CD14-positive monocyte (primary cell): ENCODE results near the gene GLI1. TPM values are rescaled to one million over a fixed set of nuclear protein-coding genes. Genes with fewer than 3 reads are reported as not detected.

Source experiments
- DNase-seq, 3 donors: peaks; one replicate each; pipeline ENCODE4 v3.0.0-alpha.2; 2011 to 2022
- H2AFZ ChIP-seq: 2 replicates; pipeline ENCODE4 v1.6.0; 2012; ENCODE audit warnings: mild to moderate bottlenecking, low read depth, low read length, inconsistent platforms; ENCODE audit not compliant: insufficient read depth, poor library complexity, severe bottlenecking
- H3K27ac ChIP-seq, 2 donors: 1 replicate in 1 of 2; 2 replicates in 1 of 2; pipeline ENCODE4 v1.5.1; 2012 to 2013; ENCODE audit warnings: low read length in 2 of 2, control low read depth in 1 of 2, inconsistent platforms in 1 of 2, low read depth in 1 of 2, mild to moderate bottlenecking in 1 of 2
- H3K27me3 ChIP-seq, 2 donors: one replicate each; pipeline versions ENCODE4 v1.6.0 to v1.6.1; 2011 to 2013; ENCODE audit warnings: low read length in 2 of 2; ENCODE audit not compliant: control insufficient read depth in 2 of 2, insufficient read depth in 2 of 2
- H3K36me3 ChIP-seq, 2 donors: replicated peaks in 1 of 2; 1 replicate in 1 of 2; 2 replicates in 1 of 2; pipeline versions ENCODE4 v1.5.1 to v1.6.1; 2012 to 2013; ENCODE audit warnings: low read length in 2 of 2, control low read depth in 1 of 2, inconsistent platforms in 1 of 2, mild to moderate bottlenecking in 1 of 2; ENCODE audit not compliant: insufficient read depth in 2 of 2, control insufficient read depth in 1 of 2
- H3K4me1 ChIP-seq, 2 donors: 1 replicate in 1 of 2; 2 replicates in 1 of 2; pipeline versions ENCODE4 v1.5.1 to v1.6.1; 2012 to 2013; ENCODE audit warnings: low read length in 2 of 2, control low read depth in 1 of 2, inconsistent platforms in 1 of 2, mild to moderate bottlenecking in 1 of 2, moderate library complexity in 1 of 2; ENCODE audit not compliant: insufficient read depth in 2 of 2, control insufficient read depth in 1 of 2
- H3K4me2 ChIP-seq: replicated peaks from 2 replicates; pipeline ENCODE3; 2012; ENCODE audit warnings: low read length, moderate library complexity, mild to moderate bottlenecking; ENCODE audit not compliant: poor library complexity, severe bottlenecking; ENCODE audit errors: extremely low read depth
- H3K4me3 ChIP-seq, 3 experiments: fragments of 200-600 bp in 1 of 3; sonication (generic) in 1 of 3; replicated peaks in 1 of 3; 1 replicate in 2 of 3; 2 replicates in 1 of 3; pipeline ENCODE4 v1.5.1; 2011 to 2013; ENCODE audit warnings: low read length in 3 of 3, mild to moderate bottlenecking in 3 of 3, control low read depth in 2 of 3, low read depth in 2 of 3, inconsistent platforms in 1 of 3, moderate library complexity in 1 of 3
- H3K79me2 ChIP-seq: 2 replicates; pipeline ENCODE4 v1.6.0; 2012; ENCODE audit warnings: mild to moderate bottlenecking, control low read depth, inconsistent platforms, low read length, moderate library complexity; ENCODE audit not compliant: insufficient read depth
- H3K9ac ChIP-seq: 2 replicates; pipeline ENCODE4 v1.6.0; 2017; ENCODE audit warnings: low read length, mild to moderate bottlenecking; ENCODE audit not compliant: insufficient read depth, poor library complexity, severe bottlenecking
- H3K9me3 ChIP-seq, 2 donors: replicated peaks in 1 of 2; 1 replicate in 1 of 2; 2 replicates in 1 of 2; pipeline versions ENCODE4 v1.5.1 to v1.6.1; 2012 to 2013; ENCODE audit warnings: low read length in 2 of 2, control low read depth in 1 of 2; ENCODE audit not compliant: control insufficient read depth in 1 of 2, insufficient read depth in 1 of 2
- H4K20me1 ChIP-seq: 2 replicates; pipeline ENCODE4 v1.6.0; 2012; ENCODE audit warnings: mild to moderate bottlenecking, low read length, control low read depth, moderate library complexity; ENCODE audit not compliant: insufficient read depth
- H3K27ac Mint-ChIP-seq, 7 donors: one replicate each; pipeline ENCODE4 v1.8.0; 2020; ENCODE audit warnings: mild to moderate bottlenecking in 7 of 7, mixed read lengths in 7 of 7, moderate library complexity in 6 of 7, inconsistent platforms in 2 of 7
- H3K27me3 Mint-ChIP-seq, 3 donors: one replicate each; pipeline ENCODE4 v1.8.0; 2021 to 2022; ENCODE audit warnings: low read depth in 3 of 3, mild to moderate bottlenecking in 3 of 3, mixed read lengths in 3 of 3, moderate library complexity in 3 of 3, inconsistent platforms in 1 of 3
- H3K36me3 Mint-ChIP-seq, 2 donors: one replicate each; pipeline ENCODE4 v1.8.0; 2020; ENCODE audit warnings: mixed read lengths in 2 of 2, inconsistent platforms in 1 of 2, mild to moderate bottlenecking in 1 of 2
- H3K4me1 Mint-ChIP-seq: one replicate; pipeline ENCODE4 v1.8.0; 2020; ENCODE audit warnings: mild to moderate bottlenecking, mixed read lengths
- H3K4me3 Mint-ChIP-seq, 2 donors: one replicate each; pipeline ENCODE4 v1.8.0; 2020; ENCODE audit warnings: mild to moderate bottlenecking in 2 of 2, mixed read lengths in 2 of 2, moderate library complexity in 1 of 2
- H3K9me3 Mint-ChIP-seq, 7 donors: one replicate each; pipeline ENCODE4 v1.8.0; 2020 to 2022; ENCODE audit warnings: mixed read lengths in 7 of 7, mild to moderate bottlenecking in 6 of 7, moderate library complexity in 6 of 7, inconsistent platforms in 2 of 7
- WGBS: methylation state at CpG from one replicate; pipeline ENCODE4 v1.1.5; 2013; ENCODE audit warnings: missing lambda C conversion rate; ENCODE audit not compliant: insufficient coverage; 5-methylcytosine and 5-hydroxymethylcytosine counted together
- intact Hi-C, 2 donors: fragments of 100-400 bp; cut with micrococcal nuclease; formaldehyde crosslinking; loops; one replicate each; pipeline versions ENCODE4 v1.15.0 to v1.15.1; 2023
- polyA plus RNA-seq, 3 donors: library from polyadenylated mRNA; depleted of rRNA in 1 of 3; unstranded in 2 of 3; stranded (reverse) in 1 of 3; fragments of 300-500 nt in 2 of 3; fragments of >200 nt in 1 of 3; fragmentation: Illumina TruSeq in 2 of 3; gene quantifications; 1 replicate in 2 of 3; 2 replicates in 1 of 3; pipeline ENCODE4 v1.2.3, GENCODE V29; 2012 to 2021
- small RNA-seq: library from RNA; depleted of rRNA; stranded (forward); fragments of <200 nt; gene quantifications from one replicate; pipeline ENCODE3, GENCODE V24; 2012; ENCODE audit warnings: low read depth; ENCODE audit not compliant: insufficient read length
- TF ChIP-seq, protein P1 (sequence below): fragments of 200-600 bp; IDR thresholded peaks from one replicate; pipeline ENCODE4 v1.8.0; 2022; ENCODE audit warnings: antibody characterized with exemption, mild to moderate bottlenecking

GLI1 gene
- polyA plus RNA-seq, 3 donors = 0.05 TPM; not detected in 2

- Mint-ChIP-seq H3K4me3 (peak overlapping the region; percentile 77 to 86), H3K27me3 (peaks cover 0 to 1% (median 0%) of the 10 kb centered on the region in 3 donors), H3K4me1 (peaks cover 51% of the 10 kb centered on the region), H3K36me3 (peaks cover 44 to 51% of the 10 kb centered on the region in 2 donors), H3K9me3 (peaks cover 0 to 2% (median 0%) of the 10 kb centered on the region in 7 donors), H3K27ac (peak overlapping the region; percentile 99 to 100 (median 99))
- peak overlapping the region; percentile 98 for H3K4me2 ChIP-seq
- H3K27ac ChIP-seq = peak overlapping the region; percentile 96 to 99
- peaks cover 42 to 43% of the 10 kb centered on the region in 2 donors for H3K36me3 ChIP-seq
- WGBS = 73% methylated on average over 8 of the region's 17 CpGs
- H3K79me2 ChIP-seq = peaks cover 70% of the 10 kb centered on the region
- DNase-seq = no peak
- H3K9ac ChIP-seq = peak overlapping the region; percentile 75
- no peak overlapping the region for H2AFZ ChIP-seq
- no peaks in the 10 kb centered on the region for H3K27me3 ChIP-seq
- no peaks in the 10 kb centered on the region for H3K9me3 ChIP-seq
- H4K20me1 ChIP-seq = peaks cover 72% of the 10 kb centered on the region
- H3K4me3 ChIP-seq = peak overlapping the region in 1 of 3 experiments; percentile 98
- peaks cover 52 to 61% of the 10 kb centered on the region in 2 donors for H3K4me1 ChIP-seq
- TF ChIP-seq, protein P1, sequence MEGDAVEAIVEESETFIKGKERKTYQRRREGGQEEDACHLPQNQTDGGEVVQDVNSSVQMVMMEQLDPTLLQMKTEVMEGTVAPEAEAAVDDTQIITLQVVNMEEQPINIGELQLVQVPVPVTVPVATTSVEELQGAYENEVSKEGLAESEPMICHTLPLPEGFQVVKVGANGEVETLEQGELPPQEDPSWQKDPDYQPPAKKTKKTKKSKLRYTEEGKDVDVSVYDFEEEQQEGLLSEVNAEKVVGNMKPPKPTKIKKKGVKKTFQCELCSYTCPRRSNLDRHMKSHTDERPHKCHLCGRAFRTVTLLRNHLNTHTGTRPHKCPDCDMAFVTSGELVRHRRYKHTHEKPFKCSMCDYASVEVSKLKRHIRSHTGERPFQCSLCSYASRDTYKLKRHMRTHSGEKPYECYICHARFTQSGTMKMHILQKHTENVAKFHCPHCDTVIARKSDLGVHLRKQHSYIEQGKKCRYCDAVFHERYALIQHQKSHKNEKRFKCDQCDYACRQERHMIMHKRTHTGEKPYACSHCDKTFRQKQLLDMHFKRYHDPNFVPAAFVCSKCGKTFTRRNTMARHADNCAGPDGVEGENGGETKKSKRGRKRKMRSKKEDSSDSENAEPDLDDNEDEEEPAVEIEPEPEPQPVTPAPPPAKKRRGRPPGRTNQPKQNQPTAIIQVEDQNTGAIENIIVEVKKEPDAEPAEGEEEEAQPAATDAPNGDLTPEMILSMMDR = no peak
- intact Hi-C loops = loop anchor here (5.0 kb wide), 3 partner anchors 34 to 416 kb away; partner anchors contain the start of genes ARHGAP9 (in 1 of the 2) and MARS1 (in 1 of the 2)
These were observed 62.0 kb downstream of the GLI1 start for GRCh38 chr12:57521525-57522010.

Small RNA genes within 50 kb of the gene (small RNA-seq; reads per million reads assigned to genes)
- gene MIR616 (not detected), gene RNU6-879P (not detected)

Other genes with a start within 250 kb of the GLI1 start
- gene NXPH4, start 243.0 kb upstream of the GLI1 start, polyA plus RNA-seq = not detected
- gene SHMT2, start 230.1 kb upstream of the GLI1 start, polyA plus RNA-seq = 10 to 100 TPM; 36.8 to 52.0 (median 39.8) TPM
- gene STAC3, start 208.6 kb upstream of the GLI1 start, polyA plus RNA-seq = 10 to 100 TPM in 1 of 3 donors, 1 to 10 TPM in 2; 7.0 to 32.1 (median 9.1) TPM
- gene R3HDM2, start 28.7 kb upstream of the GLI1 start, polyA plus RNA-seq = 10 to 100 TPM in 1 of 3 donors, 1 to 10 TPM in 2; 4.2 to 69.4 (median 7.3) TPM
- not detected for gene INHBC, start 25.0 kb upstream of the GLI1 start, polyA plus RNA-seq
- gene INHBE, start 4.5 kb upstream of the GLI1 start, polyA plus RNA-seq = not detected
- gene ARHGAP9, start 20.1 kb downstream of the GLI1 start, polyA plus RNA-seq = 100 to 1,000 TPM; 211 to 581 (median 213) TPM
- gene MARS1, start 28.3 kb downstream of the GLI1 start, polyA plus RNA-seq = 100 to 1,000 TPM in 1 of 3 donors, 10 to 100 TPM in 2; 63.5 to 164 (median 79.8) TPM
- 100 to 1,000 TPM in 1 of 3 donors, 1 to 10 TPM in 2; 9.3 to 163 (median 9.4) TPM for gene DDIT3, start 60.7 kb downstream of the GLI1 start, polyA plus RNA-seq
- gene MBD6, start 63.0 kb downstream of the GLI1 start, polyA plus RNA-seq = 10 to 100 TPM in 1 of 3 donors, 1 to 10 TPM in 2; 2.4 to 47.7 (median 2.6) TPM
- 10 to 100 TPM; 72.8 to 94.5 (median 82.2) TPM for gene DCTN2, start 87.4 kb downstream of the GLI1 start, polyA plus RNA-seq
- under 1 TPM in 1 of 3 donors, not detected in 2; 0.01 TPM for gene KIF5A, start 90.3 kb downstream of the GLI1 start, polyA plus RNA-seq
- 10 to 100 TPM; 12.3 to 18.6 (median 16.9) TPM for gene PIP4K2C, start 131.4 kb downstream of the GLI1 start, polyA plus RNA-seq
- 1 to 10 TPM in 1 of 3 donors, under 1 TPM in 1, not detected in 1; 0.08 to 1.3 TPM for gene DTX3, start 145.0 kb downstream of the GLI1 start, polyA plus RNA-seq
- gene ARHGEF25, start 151.7 kb downstream of the GLI1 start, polyA plus RNA-seq = not detected
- not detected for gene B4GALNT1, start 173.4 kb downstream of the GLI1 start, polyA plus RNA-seq
- gene OS9, start 234.3 kb downstream of the GLI1 start, polyA plus RNA-seq = 100 to 1,000 TPM in 2 of 3 donors, 10 to 100 TPM in 1; 90.9 to 484 (median 128) TPM